K562 (cell line): ENCODE results near the gene GAPVD1.

Source experiments
- BACH1 ChIP-seq: fragments of 200-800 bp; sonication (Bioruptor generic); IDR thresholded peaks from 2 replicates; pipeline ENCODE4 v1.6.1; 2016; ENCODE audit warnings: missing genetic modification characterization, missing compliant biosample characterization
- EP300 ChIP-seq: IDR thresholded peaks from 2 replicates; pipeline ENCODE4 v1.6.1; 2012; ENCODE audit warnings: low read length, improper control_type of control experiment
- FOXK1 ChIP-seq: sonication (generic); formaldehyde crosslinking; IDR thresholded peaks from 2 replicates; pipeline ENCODE4 v1.8.0; 2022; ENCODE audit warnings: missing genetic modification reagents, mild to moderate bottlenecking, borderline replicate concordance
- ILF3 ChIP-seq: fragments of 450-650 bp; IDR thresholded peaks from 2 replicates; pipeline ENCODE4 v1.6.1; 2018; ENCODE audit warnings: antibody characterized with exemption, mild to moderate bottlenecking, moderate library complexity, borderline replicate concordance
- KAT7 ChIP-seq: sonication (generic); formaldehyde crosslinking; IDR thresholded peaks from 2 replicates; pipeline ENCODE4 v1.8.0; 2022; ENCODE audit warnings: missing genetic modification reagents, mild to moderate bottlenecking, borderline replicate concordance
- NR2C2 ChIP-seq, 2 experiments: fragments of 200-800 bp in 1 of 2; sonication (Bioruptor generic) in 1 of 2; sonication (generic) in 1 of 2; formaldehyde crosslinking in 1 of 2; IDR thresholded peaks; 2 replicates each; pipeline versions ENCODE4 v1.6.1 to v1.8.0; 2016 to 2022; ENCODE audit warnings: mild to moderate bottlenecking in 1 of 2, missing compliant biosample characterization in 1 of 2, missing genetic modification characterization in 1 of 2, missing genetic modification reagents in 1 of 2
- SAP30 ChIP-seq: fragments of 200-600 bp; sonication (generic); IDR thresholded peaks from 2 replicates; pipeline ENCODE4 v1.6.1; 2012; ENCODE audit warnings: borderline replicate concordance, low read depth, mild to moderate bottlenecking, moderate library complexity, low read length, control low read depth, inconsistent platforms; ENCODE audit not compliant: insufficient read depth, poor library complexity, severe bottlenecking
- SIN3A ChIP-seq, 2 experiments: fragments of 150-350 bp in 1 of 2; IDR thresholded peaks; 2 replicates each; pipeline ENCODE4 v1.6.1; 2011 to 2016; ENCODE audit warnings: borderline replicate concordance in 2 of 2, low read depth in 2 of 2, low read length in 2 of 2, mild to moderate bottlenecking in 2 of 2, moderate library complexity in 2 of 2; ENCODE audit not compliant: control insufficient read depth in 1 of 2
- TBL1XR1 ChIP-seq, 2 experiments: IDR thresholded peaks; 2 replicates each; pipeline ENCODE4 v1.6.1; 2012; ENCODE audit warnings: improper control_type of control experiment in 2 of 2, low read length in 2 of 2, mild to moderate bottlenecking in 1 of 2
- ZNF121 ChIP-seq: sonication (generic); formaldehyde crosslinking; conservative IDR thresholded peaks from 2 replicates; pipeline ENCODE4 v1.8.0; 2022; ENCODE audit warnings: missing genetic modification reagents
- ZNF143 ChIP-seq: sonication (generic); formaldehyde crosslinking; IDR thresholded peaks from 2 replicates; pipeline ENCODE4 v1.9.0; 2022; ENCODE audit warnings: mild to moderate bottlenecking, missing genetic modification reagents
- TF ChIP-seq, protein P1 (sequence below): sonication (generic); formaldehyde crosslinking; IDR thresholded peaks from 2 replicates; pipeline ENCODE4 v1.9.0; 2022; ENCODE audit warnings: mild to moderate bottlenecking, missing genetic modification reagents
- TF ChIP-seq, protein P2 (sequence below): fragments of 250-450 bp; sonication (Bioruptor Pico); IDR thresholded peaks from 2 replicates; pipeline ENCODE4 v1.8.0; 2022; ENCODE audit warnings: moderate library complexity, mild to moderate bottlenecking, inconsistent platforms

DNA sequence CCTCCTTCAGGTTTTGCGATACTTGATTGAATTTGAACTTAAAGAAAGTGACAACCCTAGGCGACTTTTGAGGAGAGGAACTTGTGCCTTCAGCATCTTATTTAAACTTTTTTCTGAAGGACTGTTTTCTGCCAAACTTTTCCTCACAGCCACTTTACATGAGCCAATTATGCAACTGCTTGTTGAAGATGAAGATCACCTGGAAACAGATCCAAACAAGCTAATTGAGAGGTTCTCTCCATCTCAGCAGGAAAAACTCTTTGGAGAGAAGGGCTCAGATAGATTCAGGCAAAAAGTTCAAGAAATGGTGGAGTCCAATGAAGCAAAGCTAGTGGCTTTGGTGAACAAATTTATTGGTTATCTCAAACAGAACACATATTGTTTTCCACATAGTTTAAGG, 40.6 kb downstream of the GAPVD1 start:
- TF ChIP-seq, protein P1, sequence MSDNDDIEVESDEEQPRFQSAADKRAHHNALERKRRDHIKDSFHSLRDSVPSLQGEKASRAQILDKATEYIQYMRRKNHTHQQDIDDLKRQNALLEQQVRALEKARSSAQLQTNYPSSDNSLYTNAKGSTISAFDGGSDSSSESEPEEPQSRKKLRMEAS (CRISPR knock-in tag): no peak
- no peak for TF ChIP-seq SIN3A (IDR thresholded peaks at IDR 0.05; ENCODE audit: borderline replicate concordance in 2 of 2, control insufficient read depth in 1 of 2, low read depth in 2 of 2, low read length in 2 of 2)
- TF ChIP-seq, protein P2, sequence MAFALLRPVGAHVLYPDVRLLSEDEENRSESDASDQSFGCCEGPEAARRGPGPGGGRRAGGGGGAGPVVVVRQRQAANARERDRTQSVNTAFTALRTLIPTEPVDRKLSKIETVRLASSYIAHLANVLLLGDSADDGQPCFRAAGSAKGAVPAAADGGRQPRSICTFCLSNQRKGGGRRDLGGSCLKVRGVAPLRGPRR (CRISPR knock-in tag): no peak
- no peak for TF ChIP-seq ZNF143
- TF ChIP-seq BACH1: no peak
- no peak for TF ChIP-seq FOXK1 (CRISPR knock-in tag)
- no peak for TF ChIP-seq EP300
- no peak for TF ChIP-seq NR2C2 (CRISPR knock-in tag; IDR thresholded peaks at IDR 0.05)
- TF ChIP-seq NR2C2 (tag; IDR thresholded peaks at IDR 0.05): no peak
- TF ChIP-seq ILF3: no peak
- no peak for TF ChIP-seq ZNF121 (CRISPR knock-in tag)
- no peak for TF ChIP-seq KAT7 (CRISPR knock-in tag)
- TF ChIP-seq TBL1XR1 (IDR thresholded peaks at IDR 0.05; ENCODE audit: low read length in 2 of 2): no peak
- TF ChIP-seq SAP30: no peak
